IPS DF 6.9 (cell line): ENCODE measurements around the gene CDC5L.

Source experiments
- DNase-seq: peaks from one replicate; pipeline ENCODE4 v3.0.0-alpha.2; 2013; ENCODE audit warnings: low read depth, low spot score
- H3K27ac ChIP-seq: one replicate; pipeline ENCODE4 v1.5.1; 2013; ENCODE audit warnings: low read length, control low read depth
- H3K27me3 ChIP-seq: 2 replicates; pipeline ENCODE4 v1.6.1; 2013; ENCODE audit warnings: mild to moderate bottlenecking, low read length; ENCODE audit not compliant: control insufficient read depth, insufficient read depth
- H3K36me3 ChIP-seq: 2 replicates; pipeline ENCODE4 v1.6.1; 2013; ENCODE audit warnings: low read length; ENCODE audit not compliant: control insufficient read depth, insufficient read depth
- H3K4me1 ChIP-seq: 2 replicates; pipeline ENCODE4 v1.6.1; 2013; ENCODE audit warnings: low read length; ENCODE audit not compliant: control insufficient read depth, insufficient read depth
- H3K4me3 ChIP-seq: 2 replicates; pipeline ENCODE4 v1.5.1; 2013; ENCODE audit warnings: mild to moderate bottlenecking, low read length
- H3K9me3 ChIP-seq: 2 replicates; pipeline ENCODE4 v1.6.1; 2013; ENCODE audit warnings: low read length, inconsistent platforms; ENCODE audit not compliant: control insufficient read depth, insufficient read depth
- WGBS: extraction: QIAGEN DNeasy Blood & Tissue Kit; methylation state at CpG from one replicate; pipeline ENCODE4 v1.1.7; 2013; ENCODE audit warnings: mixed read lengths, missing lambda C conversion rate; ENCODE audit not compliant: insufficient read length, insufficient coverage; 5-methylcytosine and 5-hydroxymethylcytosine counted together

The CDC5L gene

GRCh38 chr6:44473393-44474189, 86.1 kb downstream of the CDC5L start:
- no peak overlapping the region for H3K4me3 ChIP-seq
- no peak for DNase-seq
- no peaks in the 10 kb centered on the region for H3K9me3 ChIP-seq
- no peaks in the 10 kb centered on the region for H3K36me3 ChIP-seq
- H3K27me3 ChIP-seq, result no peaks in the 10 kb centered on the region
- peak overlapping the region; percentile 33 for H3K27ac ChIP-seq
- H3K4me1 ChIP-seq, result peaks cover 4% of the 10 kb centered on the region; the same call in 1 of the 2 replicates
- WGBS, result no CpG with 5 or more reads among the region's 19 CpGs

- no peak overlapping the region for H3K27ac ChIP-seq
- DNase-seq, result no peak
- no peak overlapping the region for H3K4me3 ChIP-seq
- no peaks in the 10 kb centered on the region for H3K9me3 ChIP-seq
- WGBS, result no CpG with 5 or more reads among the region's 9 CpGs
- H3K27me3 ChIP-seq, result no peaks in the 10 kb centered on the region
- no peaks in the 10 kb centered on the region for H3K36me3 ChIP-seq
- peaks cover 4% of the 10 kb centered on the region; the same call in 1 of the 2 replicates for H3K4me1 ChIP-seq
Measured at GRCh38 chr6:44474190-44474631, 86.7 kb downstream of the CDC5L start.

GRCh38 chr6:44474643-44475042, 87.1 kb downstream of the CDC5L start:
- no CpG with 5 or more reads among the region's 1 CpG for WGBS
- Histone ChIP-seq H3K36me3 (no peaks in the 10 kb centered on the region), H3K4me1 (peaks cover 4% of the 10 kb centered on the region; the same call in 1 of the 2 replicates), H3K27me3 (no peaks in the 10 kb centered on the region), H3K27ac (no peak overlapping the region), H3K9me3 (no peaks in the 10 kb centered on the region), H3K4me3 (no peak overlapping the region)
- DNase-seq, result no peak

- no peak overlapping the region for H3K4me3 ChIP-seq
- no peak overlapping the region for H3K27ac ChIP-seq
- H3K36me3 ChIP-seq, result no peaks in the 10 kb centered on the region
- no peak for DNase-seq
- peaks cover 4% of the 10 kb centered on the region; the same call in 1 of the 2 replicates for H3K4me1 ChIP-seq
- H3K27me3 ChIP-seq, result no peaks in the 10 kb centered on the region
- H3K9me3 ChIP-seq, result no peaks in the 10 kb centered on the region
- WGBS, result no CpG with 5 or more reads among the region's 6 CpGs
Measured at GRCh38 chr6:44475417-44475778, 87.9 kb downstream of the CDC5L start.

- H3K9me3 ChIP-seq, result no peaks in the 10 kb centered on the region
- H3K27me3 ChIP-seq, result no peaks in the 10 kb centered on the region
- peaks cover 4% of the 10 kb centered on the region; the same call in 1 of the 2 replicates for H3K4me1 ChIP-seq
- H3K27ac ChIP-seq, result no peak overlapping the region
- no peaks in the 10 kb centered on the region for H3K36me3 ChIP-seq
- no CpG with 5 or more reads among the region's 23 CpGs for whole genome bisulfite sequencing
- peak; percentile 76 for DNase-seq
- no peak overlapping the region for H3K4me3 ChIP-seq
Measured at GRCh38 chr6:44475779-44476434, 88.4 kb downstream of the CDC5L start.

GRCh38 chr6:44476849-44477248, 89.3 kb downstream of the CDC5L start:
- DNase-seq, result no peak
- no CpG with 5 or more reads among the region's 10 CpGs for WGBS

GRCh38 chr6:44477293-44477894, 89.9 kb downstream of the CDC5L start:
- Histone ChIP-seq H3K27me3 (no peaks in the 10 kb centered on the region), H3K27ac (no peak overlapping the region), H3K9me3 (no peaks in the 10 kb centered on the region), H3K36me3 (no peaks in the 10 kb centered on the region), H3K4me1 (peaks cover 1% of the 10 kb centered on the region; the same call in 1 of the 2 replicates), H3K4me3 (no peak overlapping the region)
- no CpG with 5 or more reads among the region's 5 CpGs for WGBS
- DNase-seq, result no peak

More at GRCh38 chr6:44476849-44477248, 89.3 kb downstream of the CDC5L start:
- Histone ChIP-seq H3K27ac (no peak overlapping the region), H3K27me3 (no peaks in the 10 kb centered on the region), H3K4me3 (no peak overlapping the region), H3K36me3 (no peaks in the 10 kb centered on the region), H3K4me1 (peaks cover 2% of the 10 kb centered on the region; the same call in 1 of the 2 replicates), H3K9me3 (no peaks in the 10 kb centered on the region)

GRCh38 chr6:44478158-44478557, 90.7 kb downstream of the CDC5L start:
- no peak for DNase-seq
- H3K27me3 ChIP-seq, result no peaks in the 10 kb centered on the region
- no CpG with 5 or more reads among the region's 3 CpGs for WGBS
- H3K9me3 ChIP-seq, result no peaks in the 10 kb centered on the region
- H3K4me3 ChIP-seq, result no peak overlapping the region
- H3K4me1 ChIP-seq, result peaks cover 1% of the 10 kb centered on the region; the same call in 1 of the 2 replicates
- H3K36me3 ChIP-seq, result no peaks in the 10 kb centered on the region
- no peak overlapping the region for H3K27ac ChIP-seq

GRCh38 chr6:44478591-44479254, 91.2 kb downstream of the CDC5L start:
- DNase-seq, result no peak
- peaks cover 1% of the 10 kb centered on the region; the same call in 1 of the 2 replicates for H3K4me1 ChIP-seq
- no peaks in the 10 kb centered on the region for H3K9me3 ChIP-seq
- no peaks in the 10 kb centered on the region for H3K36me3 ChIP-seq
- WGBS, result no CpG with 5 or more reads among the region's 11 CpGs
- no peak overlapping the region for H3K27ac ChIP-seq
- no peaks in the 10 kb centered on the region for H3K27me3 ChIP-seq
- no peak overlapping the region for H3K4me3 ChIP-seq

GRCh38 chr6:44480097-44480541, 92.6 kb downstream of the CDC5L start:
- peaks cover 1% of the 10 kb centered on the region; the same call in 1 of the 2 replicates for H3K4me1 ChIP-seq
- no peaks in the 10 kb centered on the region for H3K36me3 ChIP-seq
- no peaks in the 10 kb centered on the region for H3K9me3 ChIP-seq
- H3K27ac ChIP-seq, result no peak overlapping the region
- no peak overlapping the region for H3K4me3 ChIP-seq
- no peaks in the 10 kb centered on the region for H3K27me3 ChIP-seq
- no CpG with 5 or more reads among the region's 13 CpGs for WGBS
- no peak for DNase-seq
